GM19023 (cell line): ENCODE measurements around the gene ANKRD60.

Experiments used
- ATAC-seq: cut with Tn5 transposase; IDR thresholded peaks from one replicate; pipeline ENCODE4 v1.9.1; 2021; ENCODE audit warnings: mild to moderate bottlenecking, moderate library complexity; ENCODE audit not compliant: unreplicated experiment

The ANKRD60 gene

GRCh38 chr20:58228484-58229197 lies at the start of gene ANKRD60:
ANKRD60 (minus strand) TSS chr20:58228653; CDS start chr20:58228653, 0 bp downstream.
- ATAC-seq = no peak

GRCh38 chr20:58277578-58278472 lies 49.4 kb upstream of the ANKRD60 start:
- no peak for ATAC-seq

- ATAC-seq = no peak
Observed at GRCh38 chr20:58277107-58277506, 48.7 kb upstream of the ANKRD60 start.

- ATAC-seq = no peak
Observed at GRCh38 chr20:58274384-58274783, 45.9 kb upstream of the ANKRD60 start.

GRCh38 chr20:58271606-58272351 lies 43.3 kb upstream of the ANKRD60 start:
- ATAC-seq = no peak

- ATAC-seq = no peak
Observed at GRCh38 chr20:58268936-58269619, 40.6 kb upstream of the ANKRD60 start.

GRCh38 chr20:58268421-58268821 lies 40.0 kb upstream of the ANKRD60 start:
- no peak for ATAC-seq

GRCh38 chr20:58267389-58268215 lies 39.1 kb upstream of the ANKRD60 start:
- ATAC-seq = no peak

- no peak for ATAC-seq
Observed at GRCh38 chr20:58264271-58264670, 35.8 kb upstream of the ANKRD60 start.

GRCh38 chr20:58261660-58262059 lies 33.2 kb upstream of the ANKRD60 start:
- no peak for ATAC-seq

- no peak for ATAC-seq
Observed at GRCh38 chr20:58260006-58260405, 31.6 kb upstream of the ANKRD60 start.

- no peak for ATAC-seq
Observed at GRCh38 chr20:58256842-58257241, 28.4 kb upstream of the ANKRD60 start.

GRCh38 chr20:58256307-58256706 lies 27.9 kb upstream of the ANKRD60 start:
- ATAC-seq = no peak

GRCh38 chr20:58254890-58255289 lies 26.4 kb upstream of the ANKRD60 start:
- no peak for ATAC-seq

GRCh38 chr20:58251979-58252591 lies 23.6 kb upstream of the ANKRD60 start:
- ATAC-seq = no peak

- ATAC-seq = no peak
Observed at GRCh38 chr20:58251348-58251978, 23.0 kb upstream of the ANKRD60 start.

- ATAC-seq = no peak
Observed at GRCh38 chr20:58246346-58246745, 17.9 kb upstream of the ANKRD60 start.

- no peak for ATAC-seq
Observed at GRCh38 chr20:58245931-58246330, 17.5 kb upstream of the ANKRD60 start.
